ENCODE results near the gene PPP2R1B. TPM values are rescaled to one million over a fixed set of nuclear protein-coding genes. Genes with fewer than 3 reads are reported as not detected.

The PPP2R1B gene
- total and polyA plus RNA-seq, 2 donors (not counting 1 experiment from before 2014, with no cell fraction given): 8.2 to 37.0 TPM

- Histone ChIP-seq H2AFZ (ENCODE audit: insufficient read depth, low read depth, low read length, poor library complexity, severe bottlenecking) (no peak overlapping the region), H3K4me3 (ENCODE audit: control extremely low read depth in 1 of 5, extremely low read depth in 1 of 5, insufficient read depth in 1 of 5, low read depth in 2 of 5, low read length in 4 of 5) (no peak overlapping the region), H3K9ac (ENCODE audit: low read length) (no peak overlapping the region), H3K4me1 (ENCODE audit: control insufficient read depth in 2 of 2, insufficient read depth in 2 of 2, low read length in 2 of 2) (no peaks in the 10 kb centered on the region), H4K20me1 (ENCODE audit: control insufficient read depth, insufficient read depth, low read length, poor library complexity, severe bottlenecking) (no peaks in the 10 kb centered on the region), H3K9me3 (ENCODE audit: control extremely low read depth in 1 of 3, control insufficient read depth in 2 of 3, insufficient read depth in 1 of 3, low read length in 2 of 3) (no peaks in the 10 kb centered on the region), H3K27me3 (replicated peaks in 1 of 4; ENCODE audit: control extremely low read depth in 1 of 4, control insufficient read depth in 3 of 4, insufficient read depth in 4 of 4, low read length in 3 of 4) (no peaks in the 10 kb centered on the region), H3K4me2 (replicated peaks; ENCODE audit: low read depth, low read length, poor library complexity, severe bottlenecking) (no peak overlapping the region), H3K27ac (ENCODE audit: low read length in 2 of 2) (no peak overlapping the region), H3K36me3 (replicated peaks in 1 of 2; ENCODE audit: control extremely low read depth in 1 of 2, control insufficient read depth in 1 of 2, extremely low read depth in 1 of 2, insufficient read depth in 2 of 2, low read length in 1 of 2) (peaks cover 8 to 18% of the 10 kb centered on the region in 2 experiments), H3K79me2 (ENCODE audit: control insufficient read depth, insufficient read depth, low read length) (no peaks in the 10 kb centered on the region)
- ATAC-seq (ENCODE audit: low read depth) (no peak), DNase-seq (no peak)
- H3K27ac Mint-ChIP-seq: no peak overlapping the region
- no peak for TF ChIP-seq EZH2 (IDR thresholded peaks at IDR 0.05; ENCODE audit: borderline replicate concordance, insufficient read depth, low read depth, low read length, poor library complexity, severe bottlenecking)
- TF ChIP-seq CTCF (IDR thresholded peaks at IDR 0.05): no peak
- H3K4me3 Mint-ChIP-seq: no peak overlapping the region
- POLR2A ChIA-PET: interaction anchor here (0.7 kb wide), 1 partner anchor 501 kb away, joined by 4 read pairs; no protein-coding TSS in a partner anchor
- no peaks in the 10 kb centered on the region for H3K4me1 Mint-ChIP-seq
- no peaks in the 10 kb centered on the region for H3K9me3 Mint-ChIP-seq (ENCODE audit: insufficient read depth)
- intact Hi-C loops (cut with micrococcal nuclease): no loop called here
- CTCF ChIA-PET: interaction anchor here (2.0 kb wide), 1 partner anchor 9 kb away, joined by 4 read pairs; no protein-coding TSS in a partner anchor
- H3K27me3 Mint-ChIP-seq: no peaks in the 10 kb centered on the region
- 56% methylated on average over 2 of the region's 2 CpGs for WGBS (ENCODE audit: insufficient coverage)
Measured at GRCh38 chr11:111788464-111788863, 22.3 kb upstream of the PPP2R1B start.

- Histone ChIP-seq H3K4me2 (replicated peaks; ENCODE audit: low read depth, low read length, poor library complexity, severe bottlenecking) (no peak overlapping the region), H2AFZ (ENCODE audit: insufficient read depth, low read depth, low read length, poor library complexity, severe bottlenecking) (no peak overlapping the region), H3K9me3 (ENCODE audit: control extremely low read depth in 1 of 3, control insufficient read depth in 2 of 3, insufficient read depth in 1 of 3, low read length in 2 of 3) (no peaks in the 10 kb centered on the region), H3K36me3 (replicated peaks in 1 of 2; ENCODE audit: control extremely low read depth in 1 of 2, control insufficient read depth in 1 of 2, extremely low read depth in 1 of 2, insufficient read depth in 2 of 2, low read length in 1 of 2) (peaks cover 8 to 18% of the 10 kb centered on the region in 2 experiments), H3K27ac (ENCODE audit: low read length in 2 of 2) (no peak overlapping the region), H3K4me1 (ENCODE audit: control insufficient read depth in 2 of 2, insufficient read depth in 2 of 2, low read length in 2 of 2) (no peaks in the 10 kb centered on the region), H3K27me3 (replicated peaks in 1 of 4; ENCODE audit: control extremely low read depth in 1 of 4, control insufficient read depth in 3 of 4, insufficient read depth in 4 of 4, low read length in 3 of 4) (no peaks in the 10 kb centered on the region), H3K4me3 (ENCODE audit: control extremely low read depth in 1 of 5, extremely low read depth in 1 of 5, insufficient read depth in 1 of 5, low read depth in 2 of 5, low read length in 4 of 5) (no peak overlapping the region), H3K79me2 (ENCODE audit: control insufficient read depth, insufficient read depth, low read length) (no peaks in the 10 kb centered on the region), H3K9ac (ENCODE audit: low read length) (no peak overlapping the region), H4K20me1 (ENCODE audit: control insufficient read depth, insufficient read depth, low read length, poor library complexity, severe bottlenecking) (no peaks in the 10 kb centered on the region)
- Mint-ChIP-seq H3K27ac (no peak overlapping the region), H3K9me3 (ENCODE audit: insufficient read depth) (no peaks in the 10 kb centered on the region), H3K4me1 (no peaks in the 10 kb centered on the region), H3K27me3 (no peaks in the 10 kb centered on the region), H3K4me3 (no peak overlapping the region)
- 92% methylated on average over 1 of the region's 2 CpGs for WGBS (ENCODE audit: insufficient coverage)
- no peak for DNase-seq
- intact Hi-C loops (cut with micrococcal nuclease): no loop called here
- TF ChIP-seq EZH2 (IDR thresholded peaks at IDR 0.05; ENCODE audit: borderline replicate concordance, insufficient read depth, low read depth, low read length, poor library complexity, severe bottlenecking) (no peak), CTCF (IDR thresholded peaks at IDR 0.05) (no peak)
- no peak for ATAC-seq (ENCODE audit: low read depth)
- POLR2A ChIA-PET: interaction anchor here (0.7 kb wide), 1 partner anchor 501 kb away, joined by 4 read pairs; no protein-coding TSS in a partner anchor
- CTCF ChIA-PET: interaction anchor here (2.0 kb wide), 1 partner anchor 9 kb away, joined by 4 read pairs; no protein-coding TSS in a partner anchor
Measured at GRCh38 chr11:111788051-111788450, 21.9 kb upstream of the PPP2R1B start.
